Hepatocyte (in vitro differentiated cells): ENCODE results near the gene MT1G. TPM values are rescaled to one million over a fixed set of nuclear protein-coding genes. Genes with fewer than 3 reads are reported as not detected.

Source experiments
- DNase-seq: peaks from one replicate; pipeline ENCODE4 v3.0.0-alpha.2; 2016; ENCODE audit warnings: low spot score
- H2AFZ ChIP-seq: fragments of 200-600 bp; sonication (generic); 2 replicates; pipeline ENCODE4 v1.6.0; 2016; ENCODE audit warnings: antibody characterized with exemption, mild to moderate bottlenecking
- H3K27ac ChIP-seq: fragments of 200-600 bp; sonication (generic); 2 replicates; pipeline ENCODE4 v1.5.1; 2016; ENCODE audit warnings: mild to moderate bottlenecking
- H3K27me3 ChIP-seq: fragments of 200-600 bp; sonication (generic); 2 replicates; pipeline ENCODE4 v1.6.1; 2016
- H3K36me3 ChIP-seq: fragments of 200-600 bp; sonication (generic); replicated peaks from 2 replicates; pipeline ENCODE4 v1.5.1; 2016; ENCODE audit warnings: low read depth; ENCODE audit not compliant: insufficient read depth
- H3K4me1 ChIP-seq: fragments of 200-600 bp; sonication (generic); 2 replicates; pipeline ENCODE4 v1.5.1; 2016; ENCODE audit warnings: mild to moderate bottlenecking, moderate library complexity; ENCODE audit not compliant: insufficient read depth
- H3K4me2 ChIP-seq: fragments of 200-600 bp; sonication (generic); 2 replicates; pipeline ENCODE4 v1.6.0; 2016
- H3K4me3 ChIP-seq: fragments of 200-600 bp; sonication (generic); 2 replicates; pipeline ENCODE4 v1.5.1; 2016; ENCODE audit warnings: mild to moderate bottlenecking
- H3K79me2 ChIP-seq: fragments of 200-600 bp; sonication (generic); 2 replicates; pipeline ENCODE4 v1.6.0; 2017; ENCODE audit warnings: mild to moderate bottlenecking
- H3K9me2 ChIP-seq: fragments of 200-600 bp; sonication (generic); replicated peaks from 2 replicates; pipeline ENCODE4 v1.6.0; 2017; ENCODE audit warnings: mild to moderate bottlenecking; ENCODE audit not compliant: insufficient read depth
- H3K9me3 ChIP-seq: fragments of 200-600 bp; sonication (generic); 2 replicates; pipeline ENCODE4 v1.5.1; 2016; ENCODE audit warnings: low read depth, mild to moderate bottlenecking
- H4K20me1 ChIP-seq: fragments of 200-600 bp; sonication (generic); 2 replicates; pipeline ENCODE4 v1.6.0; 2016; ENCODE audit warnings: mild to moderate bottlenecking; ENCODE audit not compliant: insufficient read depth, poor library complexity, severe bottlenecking
- CTCF ChIP-seq: fragments of 200-600 bp; sonication (generic); IDR thresholded peaks from 2 replicates; pipeline ENCODE4 v1.5.1; 2016; ENCODE audit warnings: antibody characterized with exemption, mild to moderate bottlenecking; ENCODE audit not compliant: poor library complexity
- EZH2 ChIP-seq: fragments of 200-600 bp; sonication (generic); IDR thresholded peaks from 2 replicates; pipeline ENCODE4 v1.6.1; 2016; ENCODE audit warnings: antibody characterized with exemption, mild to moderate bottlenecking, borderline replicate concordance
- EZH2phosphoT487 ChIP-seq: fragments of 200-600 bp; sonication (generic); IDR thresholded peaks from one replicate; pipeline ENCODE4 v1.6.1; 2018; ENCODE audit warnings: antibody characterized with exemption, mild to moderate bottlenecking, low read depth, moderate library complexity; ENCODE audit not compliant: unreplicated experiment, severe bottlenecking
- WGBS: methylation state at CpG from one replicate; pipeline ENCODE4 v1.1.6; 2016; ENCODE audit warnings: low lambda C conversion rate; ENCODE audit errors: missing lambda C conversion rate; 5-methylcytosine and 5-hydroxymethylcytosine counted together
- polyA plus RNA-seq: library from polyadenylated mRNA; unstranded; fragments of >200 nt; fragmentation: Nextera tagmentation; extraction: Ambion mirVana; gene quantifications from 2 replicates; pipeline ENCODE4 v1.2.1, GENCODE V29; 2016
- total RNA-seq: library from RNA; depleted of rRNA; stranded (reverse); fragments of >200 nt; gene quantifications from 2 replicates; pipeline ENCODE4 v1.2.3, GENCODE V29; 2014

Gene MT1G
- total and polyA plus RNA-seq, 2 experiments from 2014 or later, result 44.5 to 64.1 TPM

DNA sequence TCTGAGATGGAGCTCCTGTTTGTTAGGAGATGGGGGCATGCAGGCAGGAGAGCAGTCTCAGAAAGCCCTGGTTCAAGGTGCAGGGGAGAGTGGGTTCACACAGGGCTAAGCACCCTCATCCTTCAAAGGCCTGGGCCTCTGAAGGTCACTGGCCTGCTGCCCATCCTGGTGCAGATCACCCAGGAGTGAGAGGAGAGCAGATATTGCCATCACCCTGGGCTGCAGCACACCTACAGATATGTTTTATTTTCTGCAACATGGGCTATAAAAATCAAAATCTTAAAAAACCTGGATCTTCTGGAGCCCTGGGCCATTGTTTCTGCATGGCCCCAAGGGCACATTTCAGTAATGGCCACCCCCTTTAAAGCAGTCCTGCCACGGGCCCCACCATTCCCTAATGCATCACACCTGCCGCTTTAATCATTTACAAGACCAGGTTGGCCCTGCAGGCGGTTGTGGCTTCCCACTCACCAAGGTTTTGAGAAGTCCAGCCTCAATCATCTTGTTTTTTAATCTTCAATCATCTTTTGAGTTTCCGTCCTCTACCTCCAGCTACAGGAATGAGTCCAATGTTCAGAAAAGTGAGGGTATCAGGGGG is 41.7 kb upstream of the MT1G start:
- Histone ChIP-seq H3K79me2 (no peaks in the 10 kb centered on the region), H2AFZ (no peak overlapping the region), H3K9me2 (no peaks in the 10 kb centered on the region), H3K36me3 (no peaks in the 10 kb centered on the region), H4K20me1 (no peaks in the 10 kb centered on the region), H3K27ac (no peak overlapping the region), H3K9me3 (no peaks in the 10 kb centered on the region), H3K4me3 (no peak overlapping the region), H3K4me2 (no peak overlapping the region), H3K4me1 (no peaks in the 10 kb centered on the region), H3K27me3 (no peaks in the 10 kb centered on the region)
- TF ChIP-seq EZH2 (no peak), CTCF (no peak)
- DNase-seq, result no peak
- WGBS, result 69% methylated on average over 4 of the region's 4 CpGs

GRCh38 chr16:56708525-56709442 is 40.9 kb upstream of the MT1G start:
- Histone ChIP-seq H3K4me2 (no peak overlapping the region), H4K20me1 (no peaks in the 10 kb centered on the region), H3K4me1 (no peaks in the 10 kb centered on the region), H2AFZ (no peak overlapping the region), H3K9me2 (no peaks in the 10 kb centered on the region), H3K36me3 (no peaks in the 10 kb centered on the region), H3K4me3 (no peak overlapping the region), H3K79me2 (no peaks in the 10 kb centered on the region), H3K9me3 (no peaks in the 10 kb centered on the region), H3K27me3 (no peaks in the 10 kb centered on the region), H3K27ac (no peak overlapping the region)
- 68% methylated on average over 13 of the region's 13 CpGs for WGBS
- TF ChIP-seq CTCF (no peak), EZH2phosphoT487 (no peak), EZH2 (no peak)
- no peak for DNase-seq

- no peak for DNase-seq
- H3K4me1 ChIP-seq, result no peaks in the 10 kb centered on the region
- H3K9me2 ChIP-seq, result no peaks in the 10 kb centered on the region
- no peak overlapping the region for H2AFZ ChIP-seq
- H3K4me3 ChIP-seq, result no peak overlapping the region
- no peaks in the 10 kb centered on the region for H3K36me3 ChIP-seq
- H3K27me3 ChIP-seq, result no peaks in the 10 kb centered on the region
- no peak overlapping the region for H3K4me2 ChIP-seq
- no peak overlapping the region for H3K27ac ChIP-seq
- no peaks in the 10 kb centered on the region for H3K9me3 ChIP-seq
- TF ChIP-seq EZH2phosphoT487 (no peak), CTCF (no peak), EZH2 (no peak)
- no peaks in the 10 kb centered on the region for H3K79me2 ChIP-seq
- WGBS, result 89% methylated on average over 5 of the region's 5 CpGs
- no peaks in the 10 kb centered on the region for H4K20me1 ChIP-seq
Measured at GRCh38 chr16:56702836-56703235, 35.0 kb upstream of the MT1G start.
